ENCODE results near the gene SLC19A1.

The SLC19A1 gene

DNA sequence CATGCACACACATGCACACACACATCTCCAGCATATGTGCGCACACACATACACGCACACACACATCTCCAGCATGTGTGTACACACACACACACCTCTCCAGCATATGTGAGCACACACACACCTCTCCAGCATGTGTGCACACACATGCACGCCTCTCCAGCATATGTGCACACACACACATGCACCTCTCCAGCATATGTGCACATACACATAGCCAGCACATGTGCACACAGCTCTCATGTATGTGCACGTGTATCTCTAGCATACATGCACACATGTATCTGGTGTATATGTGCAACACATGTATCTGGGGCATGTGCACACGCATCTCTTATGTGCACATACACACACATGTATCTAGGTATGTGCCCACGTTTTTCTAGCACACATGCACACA is 57.9 kb downstream of the SLC19A1 start:
- in situ Hi-C loops (cut with MboI; ENCODE audit: low sequenced_read_pairs): no loop called here

DNA sequence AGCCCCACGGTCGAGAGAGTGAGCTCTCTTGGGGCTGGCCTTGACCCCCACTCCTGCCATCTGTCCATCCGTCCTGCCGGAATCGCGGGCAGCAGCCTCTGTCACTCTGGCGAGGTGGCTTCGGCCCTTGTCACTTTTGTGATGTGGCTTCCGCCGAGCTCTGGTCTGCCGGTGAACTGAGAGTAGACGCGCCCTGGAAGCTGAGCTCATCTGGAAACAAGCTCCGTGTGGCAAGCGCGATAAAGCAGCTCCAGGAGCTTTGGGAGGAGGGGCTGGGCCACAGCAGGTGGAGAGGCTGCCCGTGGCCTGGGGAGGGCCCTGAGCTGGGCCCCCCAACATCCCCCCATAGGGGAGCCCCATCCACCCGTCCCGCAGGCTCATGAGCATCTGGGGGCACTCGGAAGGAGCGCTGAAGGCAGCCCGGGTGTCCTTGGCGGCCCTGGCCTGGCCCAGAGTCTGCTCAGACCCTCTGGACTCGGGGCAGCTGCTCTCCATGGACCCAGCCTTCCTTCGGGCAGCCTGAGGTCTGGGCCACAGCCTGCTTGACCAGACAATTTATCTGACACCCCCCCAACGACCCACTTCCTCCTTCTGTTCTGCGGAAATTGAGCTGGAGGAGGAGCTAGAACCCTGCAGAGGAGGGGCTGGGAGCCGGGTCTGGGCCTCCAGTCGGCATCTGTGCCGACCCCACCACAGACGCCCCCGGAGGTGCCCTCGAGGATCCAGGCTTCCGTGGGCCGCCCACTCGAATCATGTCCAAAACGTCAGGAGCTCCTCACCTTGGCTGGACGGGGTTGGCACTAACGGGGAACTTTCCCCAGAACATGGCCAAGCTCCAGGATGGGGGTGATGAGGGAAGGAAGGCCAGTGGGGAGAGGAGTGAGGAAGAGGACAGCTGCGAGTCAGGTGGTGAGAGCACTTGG is 59.1 kb downstream of the SLC19A1 start:
- in situ Hi-C loops (cut with MboI; ENCODE audit: low sequenced_read_pairs): no loop called here

DNA sequence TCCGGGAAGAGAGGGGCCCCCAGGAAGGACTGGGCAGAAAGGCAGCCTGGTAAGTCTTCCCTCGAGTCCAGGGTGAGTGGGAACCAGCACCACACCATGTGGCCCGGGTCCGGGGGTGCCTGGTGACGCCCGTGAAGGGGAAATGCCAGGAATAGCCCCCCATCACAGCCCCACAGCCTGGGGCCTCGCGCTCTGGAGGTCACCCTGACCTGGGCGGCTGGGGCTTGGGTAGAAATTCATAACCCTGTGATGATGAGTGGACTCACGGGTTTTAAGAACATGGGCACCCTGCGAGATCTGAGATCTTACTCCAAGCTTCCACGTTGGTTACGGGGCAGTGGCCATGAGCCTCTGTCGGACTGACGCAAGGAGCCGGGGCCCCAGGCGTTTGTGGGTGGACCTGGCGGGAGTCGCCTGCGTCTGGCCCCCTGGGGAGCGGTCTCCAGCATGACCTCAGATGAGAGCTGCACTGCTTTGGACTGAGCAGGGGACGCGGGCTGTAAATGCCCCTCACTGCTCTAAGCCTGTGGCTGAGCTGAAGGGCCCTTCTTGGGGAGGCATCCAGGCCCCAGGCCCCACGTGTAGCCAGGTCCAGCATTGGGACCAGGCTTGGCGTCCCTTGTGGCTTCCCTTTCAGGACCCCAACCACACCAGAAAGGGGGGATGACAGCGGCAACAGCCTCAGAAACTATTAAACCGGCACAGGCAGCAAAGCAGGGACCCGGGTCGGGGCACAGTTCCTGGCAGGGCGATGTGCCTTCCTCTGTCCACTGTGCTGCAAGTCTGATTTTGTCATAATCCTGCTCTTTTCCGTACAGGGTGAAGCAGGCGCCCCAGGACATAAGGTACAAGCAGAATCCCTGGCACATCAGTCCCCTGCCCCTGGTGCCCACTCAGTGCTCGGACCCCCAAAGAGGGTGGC is 60.0 kb downstream of the SLC19A1 start:
- in situ Hi-C loops (cut with MboI; ENCODE audit: low sequenced_read_pairs): no loop called here

DNA sequence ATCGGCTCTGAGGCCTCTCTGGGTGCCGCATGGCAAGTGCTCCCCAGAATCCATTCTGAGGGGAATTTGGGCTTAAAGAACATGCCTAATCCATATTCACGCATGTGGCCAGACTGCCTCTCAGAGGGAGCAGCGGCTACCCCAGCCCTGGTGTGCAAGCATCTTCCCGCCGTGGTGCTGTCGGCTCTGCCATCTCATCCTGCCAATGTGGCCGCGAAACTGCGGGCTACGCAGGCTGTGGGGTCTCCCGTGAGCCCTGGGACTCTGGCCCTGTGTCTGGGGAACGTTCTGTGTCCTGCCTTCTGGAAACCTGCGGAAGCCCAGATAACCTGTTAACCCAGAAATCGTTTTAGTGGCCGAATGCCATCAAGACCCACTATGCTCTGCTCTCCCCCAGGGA is 60.7 kb downstream of the SLC19A1 start:
- in situ Hi-C loops (cut with MboI; ENCODE audit: low sequenced_read_pairs): no loop called here

DNA sequence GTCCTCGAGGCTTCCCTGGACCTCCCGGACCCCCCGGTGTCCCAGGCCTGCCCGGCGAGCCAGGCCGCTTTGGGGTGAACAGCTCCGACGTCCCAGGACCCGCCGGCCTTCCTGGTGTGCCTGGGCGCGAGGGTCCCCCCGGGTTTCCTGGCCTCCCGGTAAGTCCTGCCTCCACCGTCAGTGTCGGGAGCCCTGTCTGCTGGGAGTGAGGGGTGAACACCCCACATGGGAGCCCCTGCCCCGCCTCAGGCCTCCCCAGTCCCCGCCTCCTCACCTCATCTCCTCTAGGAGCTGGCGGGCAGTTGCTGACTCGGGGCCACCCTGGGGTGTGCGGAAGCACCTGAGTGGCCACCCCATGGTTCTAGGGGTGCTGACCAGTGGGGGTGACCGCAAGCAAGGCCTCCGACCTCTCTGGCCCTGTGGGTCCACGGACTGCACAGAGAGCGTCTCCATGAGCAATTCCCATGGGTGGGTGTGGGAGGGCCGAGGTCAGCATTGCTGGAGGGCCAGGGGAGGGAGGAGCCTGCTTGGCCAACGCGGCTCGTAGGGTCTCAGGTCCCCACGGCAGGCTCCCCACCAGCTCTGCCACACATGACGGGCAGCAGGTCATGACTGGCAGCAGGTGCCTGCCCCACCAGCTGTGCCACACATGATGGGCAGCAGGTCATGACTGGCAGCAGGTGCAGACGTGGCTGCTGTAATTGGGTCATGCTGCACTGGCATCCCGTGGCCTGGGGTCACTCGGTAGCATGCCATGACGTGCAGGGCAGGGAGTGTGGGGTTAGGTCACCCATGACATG is 61.3 kb downstream of the SLC19A1 start:
- in situ Hi-C loops (cut with MboI; ENCODE audit: low sequenced_read_pairs): no loop called here

DNA sequence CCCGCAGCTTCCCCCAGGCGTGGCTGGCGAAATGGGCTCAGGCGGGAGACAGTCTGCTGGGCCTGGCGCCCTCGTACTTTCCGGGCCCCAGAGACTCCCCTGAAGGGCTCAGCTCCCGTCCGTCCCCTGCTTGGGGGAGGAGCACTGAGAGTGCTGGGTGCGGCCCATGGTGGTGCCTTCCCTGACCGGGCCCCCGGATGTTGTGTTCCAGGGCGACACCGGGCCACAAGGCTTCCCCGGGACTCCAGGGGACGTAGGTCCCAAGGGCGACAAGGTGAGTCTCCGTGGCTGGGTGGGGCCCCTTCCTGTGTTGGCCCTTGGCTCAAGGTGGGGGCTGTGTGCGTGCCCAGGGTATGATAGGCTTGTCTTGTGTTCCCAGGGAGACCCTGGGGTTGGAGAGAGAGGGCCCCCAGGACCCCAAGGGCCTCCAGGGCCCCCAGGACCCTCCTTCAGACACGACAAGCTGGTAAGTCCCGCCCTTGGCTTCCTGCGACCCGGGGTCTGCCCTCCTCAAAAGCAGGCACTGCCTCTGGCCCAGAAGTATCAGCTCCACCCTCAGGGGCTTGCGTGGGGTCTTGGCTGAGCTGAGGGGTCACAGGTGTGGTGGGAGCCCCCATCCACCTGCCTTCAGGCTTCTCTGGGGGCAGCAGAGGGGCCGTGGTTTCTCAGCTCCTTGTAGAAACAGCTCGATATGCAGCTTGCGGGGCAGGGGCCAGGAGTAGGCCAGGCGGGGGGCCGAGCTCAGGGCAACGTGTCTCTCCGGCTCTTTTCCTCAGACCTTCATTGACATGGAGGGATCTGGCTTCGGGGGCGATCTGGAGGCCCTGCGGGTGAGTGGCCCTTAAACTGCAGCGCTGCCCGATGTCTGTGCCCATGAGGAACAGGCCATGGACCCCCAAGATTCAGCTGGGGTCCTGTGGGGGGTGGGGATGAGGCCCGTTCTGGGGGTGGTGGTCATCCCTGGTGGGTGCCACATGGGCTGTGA is 62.3 kb downstream of the SLC19A1 start:
- in situ Hi-C loops (cut with MboI; ENCODE audit: low sequenced_read_pairs): no loop called here

DNA sequence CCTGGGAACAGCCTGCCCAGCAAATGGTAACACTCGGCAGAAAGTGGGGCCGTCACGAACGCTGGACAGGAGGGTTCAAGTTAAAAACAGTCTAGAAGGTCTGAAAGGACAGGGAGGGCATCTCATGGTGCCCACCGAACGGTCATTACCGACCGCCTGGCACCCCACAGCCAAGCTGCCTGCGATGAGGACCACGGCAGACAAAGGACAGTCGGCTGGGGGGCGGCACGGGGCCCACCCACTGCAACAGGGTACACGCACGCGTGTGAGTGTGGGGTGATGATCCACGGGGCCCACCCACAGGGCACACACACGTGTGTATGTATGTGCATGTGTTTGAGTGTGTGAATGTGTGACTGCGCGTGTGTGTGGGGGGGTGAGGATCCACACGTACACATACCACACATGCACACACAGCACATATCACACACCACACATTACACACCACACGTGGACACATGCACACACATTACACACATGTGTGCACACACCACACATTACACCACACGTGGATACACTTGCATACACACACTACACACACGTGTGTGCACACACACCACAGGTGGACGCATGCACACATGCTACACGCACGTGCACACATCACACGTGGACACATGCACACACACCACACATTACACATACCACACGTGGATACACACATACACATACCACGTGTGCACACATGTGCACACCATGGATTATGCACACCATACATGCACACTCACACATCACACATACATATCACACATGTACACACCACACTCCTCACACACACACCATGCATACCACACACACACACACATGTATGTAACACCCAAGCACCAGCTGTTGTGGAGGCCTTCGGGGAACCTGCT is 63.2 kb downstream of the SLC19A1 start:
- in situ Hi-C loops (cut with MboI; ENCODE audit: low sequenced_read_pairs): no loop called here

DNA sequence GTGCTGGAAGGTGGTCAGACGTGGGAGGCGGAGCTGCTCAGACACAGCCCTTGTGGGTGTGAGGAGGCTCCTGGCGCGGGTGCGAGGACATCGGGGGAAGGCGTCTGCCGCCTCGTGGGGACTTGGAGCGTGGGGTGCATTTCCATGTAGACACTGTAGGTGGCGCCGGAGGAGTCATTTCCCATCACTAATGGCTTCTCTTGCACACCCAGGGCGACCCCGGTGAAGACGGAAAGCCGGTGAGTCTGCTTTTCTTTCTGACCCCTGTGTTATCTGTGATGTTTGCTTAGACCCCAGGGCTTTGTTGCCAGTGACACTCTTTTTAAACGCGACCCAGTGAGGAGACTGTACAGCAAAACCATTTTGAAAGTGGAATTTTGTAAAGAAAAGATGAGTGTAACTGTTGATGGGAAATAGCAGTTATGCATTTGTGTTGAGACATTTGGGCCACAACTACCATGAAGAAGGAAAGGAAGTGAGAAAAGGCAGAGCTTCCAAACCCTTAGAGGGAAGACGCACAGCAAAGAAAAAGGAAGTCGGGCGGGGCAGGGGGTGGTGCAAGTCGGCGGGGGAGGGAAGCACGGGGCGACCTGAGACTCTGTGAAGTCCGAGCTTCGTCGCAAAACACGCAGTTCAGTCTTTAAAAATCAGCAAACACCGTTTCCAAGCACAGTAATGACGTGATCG is 64.0 kb downstream of the SLC19A1 start:
- in situ Hi-C loops (cut with MboI; ENCODE audit: low sequenced_read_pairs): no loop called here

DNA sequence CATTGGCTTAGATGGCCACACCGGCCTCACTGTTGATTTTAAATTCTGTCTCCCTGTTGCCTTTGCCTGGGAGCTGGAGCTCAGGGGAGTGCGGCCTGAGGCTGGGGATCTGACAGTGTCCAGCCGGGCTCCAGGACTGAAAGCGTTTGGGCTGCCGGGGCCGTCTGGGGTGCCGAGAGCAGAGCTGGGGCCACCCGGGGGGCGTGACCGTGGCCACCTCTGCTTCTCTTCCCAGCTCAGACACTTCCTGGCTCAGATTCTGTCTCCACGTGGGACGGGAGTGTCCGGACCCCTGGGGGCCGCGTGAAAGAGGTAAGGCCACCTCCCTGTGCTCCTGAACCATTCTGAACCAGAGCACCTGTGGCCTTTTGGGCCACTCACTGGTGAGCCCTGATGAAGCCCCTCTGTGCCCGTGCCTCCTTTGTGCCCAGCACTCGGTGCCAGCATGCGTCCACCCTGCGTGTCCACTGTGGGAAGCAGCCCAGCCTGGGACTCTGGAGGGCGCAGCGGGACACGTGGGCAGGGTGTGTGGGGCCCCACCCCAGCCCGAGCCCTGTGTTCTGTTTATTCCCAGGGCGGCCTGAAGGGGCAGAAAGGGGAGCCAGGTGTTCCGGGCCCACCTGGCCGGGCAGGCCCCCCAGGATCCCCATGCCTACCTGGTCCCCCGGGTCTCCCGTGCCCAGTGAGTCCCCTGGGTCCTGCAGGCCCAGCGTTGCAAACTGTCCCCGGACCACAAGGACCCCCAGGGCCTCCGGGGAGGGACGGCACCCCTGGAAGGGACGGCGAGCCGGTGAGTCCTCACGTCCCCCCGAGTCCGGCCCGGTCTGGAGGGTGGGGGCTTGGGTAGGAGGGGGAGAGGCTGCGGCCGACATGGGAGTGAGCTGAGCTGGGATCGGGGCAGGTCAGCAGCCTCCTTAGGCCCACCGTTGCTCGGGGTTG is 64.8 kb downstream of the SLC19A1 start:
- in situ Hi-C loops (cut with MboI; ENCODE audit: low sequenced_read_pairs): no loop called here

DNA sequence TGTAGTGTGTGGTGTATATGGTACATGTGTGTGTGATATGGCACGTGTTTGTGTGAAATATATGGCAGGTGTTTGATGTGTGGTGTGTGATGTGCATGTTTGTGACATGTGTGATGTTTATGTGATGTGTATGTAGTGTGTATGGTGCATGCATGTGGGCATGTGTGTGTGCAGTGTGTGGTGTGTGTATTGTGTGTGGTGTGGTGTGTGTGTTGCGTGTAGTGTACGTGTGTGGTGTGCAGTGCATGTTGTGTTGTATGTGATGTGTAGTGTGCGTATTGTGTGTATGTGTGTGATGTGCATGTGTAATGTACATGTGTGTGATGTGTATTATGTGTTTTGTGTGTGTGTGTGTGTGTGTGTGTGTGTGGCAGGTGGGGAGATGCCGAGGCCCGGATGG is 65.7 kb downstream of the SLC19A1 start:
- in situ Hi-C loops (cut with MboI; ENCODE audit: low sequenced_read_pairs): no loop called here

DNA sequence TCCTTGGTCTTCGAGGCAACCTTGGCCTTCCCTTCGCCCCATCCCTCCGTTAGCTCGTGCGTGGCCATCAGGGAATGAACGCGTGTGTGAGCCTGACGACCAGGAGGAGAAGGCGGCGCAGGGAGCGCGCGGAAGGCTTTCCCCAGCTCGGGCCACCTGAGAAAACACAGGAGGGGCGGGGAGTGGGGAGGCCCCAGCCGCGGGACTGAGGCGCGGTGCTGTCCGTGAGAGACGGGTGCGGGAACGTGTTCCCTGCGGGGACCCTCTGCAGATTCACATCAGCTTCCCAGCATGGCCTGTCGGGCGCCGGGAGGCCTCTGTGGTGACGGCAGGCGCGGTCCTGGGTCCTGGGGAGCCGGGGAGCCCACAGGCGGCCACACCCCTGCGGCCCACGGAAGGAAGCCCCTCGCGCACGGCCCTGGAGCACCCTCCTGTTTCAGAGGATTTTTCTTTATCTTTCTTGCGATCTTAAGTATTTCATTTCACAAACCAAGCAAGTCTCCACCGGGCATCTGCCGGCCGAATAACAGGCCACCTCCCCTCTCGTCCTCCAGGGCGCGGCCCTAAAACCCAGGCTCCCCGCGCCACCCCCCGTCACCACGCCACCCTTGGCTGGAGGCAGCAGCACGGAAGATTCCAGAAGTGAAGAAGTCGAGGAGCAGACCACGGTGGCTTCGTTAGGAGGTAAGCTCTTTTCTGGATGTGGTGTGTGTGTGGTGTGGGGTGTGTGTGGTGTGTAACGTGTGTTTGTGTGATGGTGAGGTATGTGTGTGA is 66.3 kb downstream of the SLC19A1 start:
- in situ Hi-C loops (cut with MboI; ENCODE audit: low sequenced_read_pairs): no loop called here

DNA sequence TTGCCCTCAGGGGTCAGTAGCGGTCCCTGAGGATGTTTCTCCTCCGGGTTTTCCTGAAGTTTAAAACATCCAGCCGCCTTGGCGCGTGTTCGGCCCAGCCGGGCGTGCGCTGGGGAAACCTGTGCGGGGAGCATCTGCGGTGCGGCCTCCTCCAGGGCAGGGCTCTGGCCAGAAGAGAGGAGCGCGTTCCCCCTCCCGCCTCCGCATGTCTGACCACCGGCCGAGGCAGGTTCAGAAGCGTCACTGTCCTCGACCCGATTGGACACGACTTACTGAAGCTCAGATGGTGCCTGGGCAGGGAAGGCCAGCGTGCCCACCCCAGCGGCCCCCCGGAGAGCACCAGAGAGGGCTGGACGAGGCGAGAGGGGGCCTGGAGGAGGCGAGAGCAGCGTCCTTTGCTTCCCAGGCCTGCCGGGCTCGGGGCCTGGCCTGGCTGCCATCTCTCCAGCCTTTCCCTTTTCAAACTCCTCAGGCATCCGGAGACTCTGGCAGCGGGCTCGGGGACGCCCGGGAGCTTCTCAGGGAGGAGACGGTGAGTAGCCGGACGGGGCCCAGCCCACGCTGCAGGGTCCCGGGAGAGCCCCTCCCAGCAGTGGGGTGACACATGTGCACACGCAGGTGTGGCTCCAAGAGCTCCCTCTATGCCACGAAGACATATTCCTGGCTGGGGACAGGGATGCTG is 67.1 kb downstream of the SLC19A1 start:
- in situ Hi-C loops (cut with MboI; ENCODE audit: low sequenced_read_pairs): no loop called here

DNA sequence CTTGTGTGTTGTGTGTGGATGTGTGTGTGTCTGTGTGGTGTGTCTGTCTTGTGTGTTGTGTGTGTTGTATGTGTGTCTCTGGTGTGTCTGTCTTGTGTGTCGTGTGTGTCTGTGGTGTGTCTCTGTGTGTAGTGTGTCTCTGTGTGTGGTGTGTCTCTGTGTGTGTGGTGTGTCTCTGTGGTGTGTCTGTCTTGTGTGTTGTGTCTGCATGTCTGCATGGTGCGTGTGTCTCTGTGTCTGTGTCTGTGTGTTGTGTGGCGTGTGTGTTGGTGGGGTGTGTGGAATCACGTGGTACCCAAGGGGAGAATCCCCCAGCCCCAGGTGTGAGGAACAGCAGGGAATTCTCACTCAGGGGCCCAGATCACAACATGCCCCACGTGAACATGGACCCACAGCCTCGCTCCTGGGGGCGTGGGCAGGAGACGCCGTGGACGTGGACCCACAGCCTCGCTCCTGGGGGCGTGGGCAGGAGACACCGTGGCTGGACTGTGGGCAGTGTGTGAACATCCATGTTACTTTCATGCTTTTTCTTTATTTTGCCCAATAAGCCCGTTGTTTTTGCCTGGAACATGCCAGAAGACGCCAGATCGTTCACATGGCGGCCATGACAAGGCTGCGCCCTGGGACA is 67.8 kb downstream of the SLC19A1 start:
- in situ Hi-C loops (cut with MboI; ENCODE audit: low sequenced_read_pairs): loop anchor here (25.0 kb wide), 1 partner anchor 338 kb away; no protein-coding TSS in a partner anchor

DNA sequence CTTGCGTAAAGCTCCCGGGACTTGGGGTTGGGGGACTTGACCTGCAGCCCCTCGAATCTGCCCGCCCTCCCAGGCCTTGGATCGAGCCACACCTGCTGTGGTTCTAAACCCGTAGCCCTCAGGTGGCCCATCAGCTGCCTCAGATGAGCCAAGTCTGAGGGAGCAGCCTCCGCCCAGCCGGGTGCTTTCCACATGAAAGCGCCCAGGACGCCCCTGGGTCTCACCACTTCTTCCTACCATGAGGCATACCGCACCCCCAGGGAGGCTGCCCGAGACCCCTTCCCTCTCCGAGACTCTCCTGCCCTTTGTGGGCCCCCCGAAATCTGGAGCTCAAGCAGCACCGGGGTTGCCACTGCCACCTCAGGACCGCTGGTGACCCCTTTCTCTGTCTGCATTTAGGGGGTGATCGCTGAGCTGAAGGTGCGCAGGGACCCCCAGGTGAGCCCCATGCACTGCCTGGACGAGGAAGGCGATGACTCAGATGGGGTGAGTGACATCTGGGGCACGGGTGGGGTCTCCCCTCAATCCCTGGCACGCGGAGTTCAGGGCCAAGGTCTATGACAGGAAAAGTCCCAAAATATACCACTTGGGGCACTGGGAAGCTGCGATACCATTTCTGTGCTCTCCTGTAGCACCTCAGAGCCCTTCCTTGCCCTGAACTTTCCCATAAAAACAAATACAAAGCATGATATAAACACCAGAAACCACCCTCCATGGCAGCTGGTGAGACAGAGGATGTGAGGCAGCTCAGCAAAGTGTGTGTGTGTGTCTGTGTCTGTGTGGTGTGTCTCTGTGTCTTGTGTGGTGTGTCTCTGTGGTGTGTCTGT is 68.5 kb downstream of the SLC19A1 start:
- in situ Hi-C loops (cut with MboI; ENCODE audit: low sequenced_read_pairs): loop anchor here (25.0 kb wide), 1 partner anchor 339 kb away; no protein-coding TSS in a partner anchor
